ENCODE measurements around the gene NAV1.
"Not testable (repeated sequence)": the region's sequence is repeated elsewhere in the genome, so short reads cannot be mapped to it uniquely, and the experiment has no call there.

NAV1 gene

DNA sequence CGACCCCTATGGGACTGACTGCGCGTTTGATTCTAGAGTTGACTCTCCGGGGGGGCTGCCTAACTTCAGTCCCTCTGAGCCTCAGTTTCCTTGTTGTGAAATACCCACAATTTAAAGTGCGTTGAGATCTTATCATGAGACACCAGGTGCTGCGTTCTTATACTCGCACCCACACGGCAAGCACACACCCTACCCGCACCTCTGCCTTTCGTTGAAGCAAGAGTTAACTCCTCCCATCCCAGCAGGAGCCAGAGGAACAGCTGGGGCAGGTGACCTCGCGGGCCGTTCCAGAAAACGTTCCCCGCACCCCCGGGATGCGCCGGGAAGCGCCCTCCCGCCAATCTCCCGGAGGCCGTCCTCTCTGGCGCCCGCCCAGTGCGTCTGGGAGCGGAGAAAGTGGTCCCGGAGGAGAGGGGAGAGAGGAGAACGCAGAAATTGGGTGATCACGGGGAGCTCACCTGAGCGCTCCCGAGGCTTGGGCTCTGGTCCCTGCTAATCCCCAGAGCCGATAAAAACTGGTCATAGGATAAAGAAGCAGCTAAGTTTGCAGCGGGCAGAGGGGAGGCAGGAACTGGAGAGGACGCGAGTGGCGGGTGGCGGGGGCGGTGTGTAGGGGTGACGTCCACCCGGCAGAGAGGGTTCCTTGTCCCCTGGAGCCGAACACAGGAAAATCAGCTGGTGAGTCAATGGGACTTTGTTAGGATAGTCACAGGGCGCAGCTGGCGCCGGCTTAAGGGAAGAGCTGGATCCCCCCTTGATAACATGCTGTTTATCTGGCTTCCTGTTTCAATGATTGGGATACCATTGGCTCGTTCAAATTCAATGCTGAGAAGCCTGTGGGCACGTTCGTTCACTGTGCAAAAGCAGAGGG lies 869 bp downstream of the NAV1 start:
- DNase-seq: peak; percentile 67 to 95 (median 85)
- intact Hi-C loops (cut with DNase I): loop anchor here (5.0 kb wide), 1 partner anchor 253 kb away; no protein-coding TSS in a partner anchor

GRCh38 chr1:201540846-201541735 lies 2.2 kb downstream of the NAV1 start:
- no peak for DNase-seq
- intact Hi-C loops (cut with DNase I): no loop called here

GRCh38 chr1:201542309-201543035 lies 3.5 kb downstream of the NAV1 start:
- no peak for DNase-seq
- intact Hi-C loops (cut with DNase I): no loop called here

DNA sequence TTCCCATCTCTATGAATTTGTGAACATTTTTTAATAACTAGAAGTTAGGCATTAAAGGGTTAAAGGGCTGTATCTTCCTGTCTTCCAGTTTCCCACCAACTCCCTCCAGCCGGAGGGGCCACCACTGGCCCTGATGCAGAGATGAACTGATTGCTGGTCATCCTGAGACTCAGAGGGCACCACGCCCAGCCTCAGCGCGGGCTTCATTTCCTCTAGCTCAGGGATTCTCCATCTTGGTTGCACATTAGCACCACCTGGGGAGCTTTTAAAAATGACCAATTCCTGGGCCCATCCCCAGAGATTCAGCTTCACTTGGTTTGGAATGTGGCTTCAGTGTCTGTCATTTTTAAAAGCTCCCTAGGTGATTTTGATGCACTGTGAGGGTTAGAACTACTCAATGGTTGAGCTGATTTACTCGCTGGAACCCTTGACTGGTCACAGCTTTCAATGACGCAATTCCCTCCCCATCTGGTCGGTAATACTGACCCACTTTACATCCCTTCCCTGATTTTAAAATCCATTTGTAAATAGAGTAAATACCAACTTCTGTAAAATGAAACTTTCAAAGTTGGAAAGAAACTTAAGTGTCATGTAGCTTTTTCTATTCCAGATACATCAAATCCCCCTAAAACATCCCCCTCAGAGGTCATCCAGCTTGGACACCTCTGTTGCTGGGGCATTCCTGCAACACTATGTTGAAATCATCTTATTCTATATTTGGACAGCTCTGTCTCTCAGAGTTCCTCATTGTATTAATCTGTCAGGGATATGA lies 5.1 kb downstream of the NAV1 start:
- intact Hi-C loops (cut with DNase I): no loop called here
- DNase-seq: peak in 2 of 42 donors; percentile 1 to 41

DNA sequence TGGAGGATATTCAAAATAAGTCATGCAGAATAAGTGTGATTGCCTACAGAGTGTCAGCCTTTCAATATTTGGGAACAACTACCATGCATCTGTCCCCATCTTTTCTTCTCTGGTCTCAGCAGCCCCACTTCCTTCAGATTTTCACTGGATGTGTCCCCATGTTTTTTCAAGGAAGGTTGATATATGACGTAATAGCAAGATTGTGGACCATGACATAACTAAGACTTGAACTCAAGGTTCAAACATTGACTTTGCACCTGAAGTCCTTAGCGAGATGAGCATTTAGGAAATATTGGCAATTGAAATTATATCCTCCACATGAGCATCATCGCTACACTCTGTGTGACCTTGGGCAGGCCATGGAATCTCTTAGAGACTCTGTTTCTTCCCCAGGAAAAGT lies 5.8 kb downstream of the NAV1 start:
- intact Hi-C loops (cut with DNase I): no loop called here
- DNase-seq: no peak

DNA sequence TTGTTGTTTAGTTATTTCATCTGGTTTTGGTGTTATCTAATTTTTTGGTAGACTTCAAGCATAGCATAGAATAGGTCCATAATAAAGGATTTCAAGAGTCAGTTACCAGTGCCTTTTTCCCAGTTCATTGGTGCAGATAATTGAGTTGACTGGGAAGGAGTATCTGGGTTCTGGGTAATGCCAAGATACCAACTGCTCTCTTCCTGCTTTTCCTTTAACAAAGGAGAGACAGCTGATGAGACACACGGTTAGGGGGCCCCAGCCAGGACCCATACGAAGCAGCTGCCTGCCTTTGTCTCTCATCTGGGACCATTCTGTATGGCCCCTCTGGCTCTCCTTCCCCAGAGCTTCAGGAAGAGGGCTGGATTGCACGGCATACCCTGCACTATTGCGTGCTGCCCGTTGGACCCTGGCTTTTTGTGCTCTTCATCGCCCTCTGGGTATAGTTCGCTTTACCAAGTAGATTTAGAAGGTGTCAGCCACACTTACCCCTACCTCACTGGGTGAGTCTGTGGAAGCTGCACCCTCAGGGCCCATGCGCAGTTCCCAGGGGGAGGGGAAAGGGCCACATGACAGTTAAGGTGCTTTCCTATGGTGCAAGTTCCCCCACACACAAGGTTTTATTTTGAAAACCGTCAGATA lies 7.0 kb downstream of the NAV1 start:
- intact Hi-C loops (cut with DNase I): no loop called here
- DNase-seq: peak in 2 of 42 donors; percentile 30 to 55

GRCh38 chr1:201549522-201549921 lies 10.6 kb downstream of the NAV1 start:
- peak in 1 of 42 donors; percentile 4 for DNase-seq
- intact Hi-C loops (cut with DNase I): not testable (repeated sequence)

DNA sequence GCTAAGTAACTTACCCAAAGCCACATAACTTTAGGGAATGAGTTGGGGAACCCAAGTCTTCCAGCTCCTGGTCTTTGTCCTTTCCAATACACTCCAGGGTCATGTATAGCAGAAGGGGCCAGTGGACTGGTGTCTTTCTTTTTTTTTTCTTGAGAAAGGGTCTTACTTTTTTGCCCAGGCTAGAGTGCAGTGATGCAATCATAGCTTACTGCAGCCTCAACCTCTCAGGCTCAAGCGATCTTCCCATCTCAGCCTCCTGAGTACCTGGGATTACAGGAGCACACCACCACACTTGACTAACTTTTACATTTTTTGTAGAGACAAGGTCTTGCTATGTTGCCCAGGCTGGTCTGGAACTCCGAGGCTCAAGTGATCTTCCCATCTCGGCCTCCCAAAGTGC lies 12.2 kb downstream of the NAV1 start:
- intact Hi-C loops (cut with DNase I): loop anchor here (5.0 kb wide), 1 partner anchor 241 kb away; no protein-coding TSS in a partner anchor
- DNase-seq: no peak

GRCh38 chr1:201551877-201552731 lies 13.2 kb downstream of the NAV1 start:
- intact Hi-C loops (cut with DNase I): loop anchor here (5.0 kb wide), 1 partner anchor 240 kb away; no protein-coding TSS in a partner anchor
- DNase-seq: peak; percentile 74 to 97 (median 91)

- intact Hi-C loops (cut with DNase I): loop anchor here (5.0 kb wide), 1 partner anchor 239 kb away; no protein-coding TSS in a partner anchor
- DNase-seq: peak in 29 of 42 donors; percentile 17 to 81 (median 56)
Observed at GRCh38 chr1:201552941-201553351, 14.0 kb downstream of the NAV1 start.

GRCh38 chr1:201553496-201554189 lies 14.7 kb downstream of the NAV1 start:
- peak in 4 of 42 donors; percentile 40 to 61 (median 47) for DNase-seq
- intact Hi-C loops (cut with DNase I): loop anchor here (5.0 kb wide), 1 partner anchor 239 kb away; no protein-coding TSS in a partner anchor

DNA sequence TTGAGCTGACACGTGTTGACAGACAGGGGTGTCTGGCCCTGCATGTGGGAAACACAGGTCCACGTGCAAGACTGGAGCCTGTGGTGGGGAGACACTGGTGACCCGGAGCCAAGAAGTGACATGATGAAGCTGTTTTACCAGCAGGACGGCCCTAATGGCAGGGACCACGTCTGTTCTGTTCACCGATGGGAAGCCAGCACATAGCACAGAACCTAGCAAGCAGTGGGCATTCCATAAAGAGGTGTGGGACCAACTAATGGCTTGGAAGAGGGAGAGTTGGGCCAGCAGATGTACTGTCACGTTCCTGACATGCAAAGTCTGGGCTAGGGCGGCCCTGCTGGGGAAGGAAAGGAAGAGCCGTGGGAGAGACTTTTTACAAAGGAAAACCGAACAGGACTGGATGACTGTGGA lies 15.3 kb downstream of the NAV1 start:
- intact Hi-C loops (cut with DNase I): loop anchor here (5.0 kb wide), 1 partner anchor 238 kb away; no protein-coding TSS in a partner anchor
- DNase-seq: peak in 1 of 42 donors; percentile 36

DNA sequence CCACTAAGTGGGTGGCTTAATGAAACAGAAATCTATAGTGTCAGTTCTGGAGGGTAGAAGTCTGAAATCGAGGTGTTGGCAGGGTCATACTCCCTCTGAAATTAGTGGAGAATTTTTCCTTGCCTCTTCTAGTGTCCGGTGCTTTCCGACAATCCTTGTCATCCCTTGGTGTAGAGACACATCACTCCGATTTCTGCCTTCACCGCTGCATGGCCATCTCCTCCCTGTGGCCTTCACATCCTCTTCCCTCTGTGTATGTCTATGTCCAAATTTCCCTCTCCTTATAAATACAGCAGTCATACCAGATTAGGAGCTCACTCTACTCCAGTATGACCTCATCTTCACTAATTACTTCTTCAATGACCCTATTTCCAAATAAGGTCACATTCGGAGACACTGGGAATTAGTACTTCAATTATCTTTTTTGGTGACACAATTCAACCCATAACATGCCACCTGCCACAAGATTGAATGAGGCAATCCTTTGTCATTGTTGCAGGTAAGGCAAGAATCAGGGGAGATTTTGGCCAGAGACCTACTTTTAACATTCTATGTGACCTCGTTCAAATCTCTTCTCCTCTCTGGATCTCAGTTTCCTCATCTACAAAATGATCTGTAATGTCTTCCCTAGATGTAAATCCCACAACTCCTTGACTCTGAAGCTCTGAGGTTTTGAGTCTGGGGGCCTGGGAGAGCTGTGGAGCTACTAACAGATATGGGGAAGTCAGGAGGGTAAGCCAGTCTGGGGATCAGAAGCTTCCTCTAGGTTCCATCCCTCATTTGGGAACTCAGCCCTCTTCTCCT lies 16.1 kb downstream of the NAV1 start:
- intact Hi-C loops (cut with DNase I): loop anchor here (5.0 kb wide), 1 partner anchor 237 kb away; no protein-coding TSS in a partner anchor
- DNase-seq: peak in 1 of 42 donors; percentile 4

DNA sequence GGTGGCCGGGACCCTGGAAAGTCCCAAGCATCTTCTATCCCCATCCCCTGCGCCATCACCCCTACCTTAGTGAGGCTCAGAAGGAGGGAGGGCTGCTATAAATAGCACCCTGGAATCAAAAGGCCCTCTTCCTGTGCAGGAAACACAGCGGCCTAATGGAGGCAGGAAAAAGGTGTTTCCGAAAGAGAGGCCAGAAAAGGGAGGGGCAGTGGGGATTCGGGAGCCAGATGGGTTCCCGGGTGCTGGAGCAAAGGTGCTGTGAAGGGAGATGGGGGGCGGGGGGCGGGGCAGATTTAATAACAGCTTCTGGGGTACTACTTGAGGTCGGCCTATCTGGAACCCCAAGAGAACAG lies 16.6 kb downstream of the NAV1 start:
- intact Hi-C loops (cut with DNase I): no loop called here
- DNase-seq: peak in 1 of 42 donors; percentile 7

Data from head of caudate nucleus (tissue), 42 donors.